ENCODE data around the gene RBBP8NL.

The RBBP8NL gene

DNA sequence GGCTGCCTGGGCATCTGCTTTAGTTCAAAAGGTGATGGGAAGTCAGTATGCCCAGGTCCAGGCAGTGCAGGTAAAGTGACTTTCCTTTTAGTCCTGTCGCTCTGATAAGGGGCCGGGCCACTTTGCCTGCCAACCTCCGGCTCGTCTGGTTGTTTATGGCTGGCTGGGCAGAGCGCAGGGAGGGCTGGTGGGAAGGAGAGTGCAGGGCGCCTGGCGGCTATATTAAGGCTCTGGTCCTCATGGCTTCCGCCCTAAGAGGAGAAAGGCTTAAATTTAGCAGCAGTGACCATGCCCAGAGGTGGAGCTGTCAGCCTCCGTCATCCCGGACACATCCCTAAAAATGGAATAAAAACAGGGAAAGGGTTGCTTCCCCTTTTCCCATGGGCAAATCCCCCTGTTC, 33.8 kb upstream of the RBBP8NL start:
- TF ChIP-seq, protein P1, sequence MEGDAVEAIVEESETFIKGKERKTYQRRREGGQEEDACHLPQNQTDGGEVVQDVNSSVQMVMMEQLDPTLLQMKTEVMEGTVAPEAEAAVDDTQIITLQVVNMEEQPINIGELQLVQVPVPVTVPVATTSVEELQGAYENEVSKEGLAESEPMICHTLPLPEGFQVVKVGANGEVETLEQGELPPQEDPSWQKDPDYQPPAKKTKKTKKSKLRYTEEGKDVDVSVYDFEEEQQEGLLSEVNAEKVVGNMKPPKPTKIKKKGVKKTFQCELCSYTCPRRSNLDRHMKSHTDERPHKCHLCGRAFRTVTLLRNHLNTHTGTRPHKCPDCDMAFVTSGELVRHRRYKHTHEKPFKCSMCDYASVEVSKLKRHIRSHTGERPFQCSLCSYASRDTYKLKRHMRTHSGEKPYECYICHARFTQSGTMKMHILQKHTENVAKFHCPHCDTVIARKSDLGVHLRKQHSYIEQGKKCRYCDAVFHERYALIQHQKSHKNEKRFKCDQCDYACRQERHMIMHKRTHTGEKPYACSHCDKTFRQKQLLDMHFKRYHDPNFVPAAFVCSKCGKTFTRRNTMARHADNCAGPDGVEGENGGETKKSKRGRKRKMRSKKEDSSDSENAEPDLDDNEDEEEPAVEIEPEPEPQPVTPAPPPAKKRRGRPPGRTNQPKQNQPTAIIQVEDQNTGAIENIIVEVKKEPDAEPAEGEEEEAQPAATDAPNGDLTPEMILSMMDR (IDR thresholded peaks at IDR 0.05; ENCODE audit: low read length, missing control alignments) = no peak
- no peak for DNase-seq (ENCODE audit: low read depth)
- H3K4me3 ChIP-seq (replicated peaks; ENCODE audit: low read depth, low read length) = no peak overlapping the region

DNA sequence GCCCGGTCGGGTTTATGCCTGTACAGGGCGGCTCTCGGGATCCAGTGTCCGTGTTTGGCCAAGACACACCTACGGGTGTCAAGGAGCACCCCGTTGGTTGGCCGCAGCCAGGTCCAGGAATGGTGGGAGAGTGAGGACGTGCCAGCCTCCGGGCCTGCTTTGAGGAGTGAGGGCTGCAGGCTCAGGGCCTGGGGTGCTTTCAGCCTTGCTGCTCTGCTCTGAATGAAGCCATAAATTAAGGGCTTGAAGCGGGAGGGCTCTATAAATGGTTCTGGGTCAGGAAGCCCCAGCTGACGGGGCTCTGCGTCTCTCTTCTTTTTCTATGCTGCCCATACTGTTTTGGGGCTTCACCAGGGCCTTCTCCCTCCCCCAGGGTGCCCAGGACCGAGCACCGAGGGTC, 33.3 kb upstream of the RBBP8NL start:
- no peak overlapping the region for H3K4me3 ChIP-seq (replicated peaks; ENCODE audit: low read depth, low read length)
- no peak for DNase-seq (ENCODE audit: low read depth)
- TF ChIP-seq, protein P1 (IDR thresholded peaks at IDR 0.05; ENCODE audit: low read length, missing control alignments) = no peak

DNA sequence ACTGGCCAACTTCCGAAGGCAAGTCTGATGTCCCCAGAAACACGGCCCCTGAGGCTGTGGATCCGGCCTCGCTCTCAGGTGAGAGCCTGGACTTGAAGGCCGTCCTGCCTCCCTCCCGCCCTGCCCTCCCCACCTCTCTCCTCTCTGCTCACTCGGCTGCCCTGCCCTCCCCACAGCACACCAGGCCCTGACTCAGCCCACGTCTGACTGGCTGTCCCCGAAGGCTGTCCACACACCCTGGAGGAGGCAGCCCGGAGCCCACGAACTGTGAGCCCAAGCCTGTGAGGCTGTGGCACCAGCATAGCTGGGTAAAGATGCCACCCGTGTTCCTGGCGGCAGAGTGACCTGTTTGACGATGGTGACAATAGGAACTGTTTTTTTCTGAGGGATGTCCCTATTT, 32.1 kb upstream of the RBBP8NL start:
- TF ChIP-seq, protein P1 (IDR thresholded peaks at IDR 0.05; ENCODE audit: low read length, missing control alignments) = no peak
- no peak overlapping the region for H3K4me3 ChIP-seq (replicated peaks; ENCODE audit: low read depth, low read length)
- no peak for DNase-seq (ENCODE audit: low read depth)

DNA sequence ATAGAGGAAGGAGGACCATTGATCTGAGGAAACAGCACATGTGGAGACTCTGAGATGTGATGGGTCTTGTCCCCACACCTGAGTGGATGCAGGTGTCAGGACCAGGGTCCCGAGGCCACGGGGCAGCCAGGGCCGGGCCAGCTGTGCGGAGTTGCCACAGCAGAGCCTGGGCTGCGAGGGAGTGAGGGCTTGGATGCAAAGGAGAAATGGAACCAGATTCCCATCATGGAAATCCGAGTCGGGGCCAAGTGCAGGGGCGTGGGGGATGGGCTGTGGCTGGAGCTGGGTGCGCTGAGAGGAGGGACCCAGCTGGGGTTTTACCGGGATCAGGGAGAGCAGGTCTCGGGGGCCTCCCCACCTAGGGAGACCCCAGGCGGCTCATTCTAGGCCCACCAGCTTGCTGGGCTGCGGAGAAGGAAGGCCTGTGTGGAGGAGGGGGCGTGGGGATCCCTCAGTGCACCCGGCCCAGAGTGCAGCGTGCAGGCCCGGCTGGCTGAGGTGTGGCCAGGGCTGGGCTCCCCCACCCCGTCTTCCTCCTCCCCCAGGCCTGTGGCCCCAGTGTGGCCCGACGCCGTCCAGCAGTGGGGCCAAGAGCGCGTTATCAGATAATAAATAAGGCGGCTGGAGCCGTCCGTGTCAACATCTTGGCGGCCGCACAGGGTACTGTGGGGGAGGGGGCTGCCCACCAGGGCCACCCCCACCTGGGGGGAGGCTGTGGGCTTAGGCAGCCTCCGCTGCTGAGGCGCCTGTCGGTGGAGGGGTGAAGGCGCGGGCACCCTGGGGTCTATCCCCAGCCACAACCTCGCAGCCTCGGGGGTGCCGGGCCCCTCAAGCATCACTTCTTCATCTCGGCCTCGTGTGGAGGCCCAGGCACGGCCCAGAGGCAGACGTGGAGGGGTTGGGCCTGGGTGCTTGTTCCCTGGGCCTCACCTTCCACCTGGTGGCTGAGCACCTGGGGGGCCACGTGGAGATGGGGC, 31.2 kb upstream of the RBBP8NL start:
- DNase-seq (ENCODE audit: low read depth) = no peak
- no peak overlapping the region for H3K4me3 ChIP-seq (replicated peaks; ENCODE audit: low read depth, low read length)
- TF ChIP-seq, protein P1 (IDR thresholded peaks at IDR 0.05; ENCODE audit: low read length, missing control alignments) = no peak

DNA sequence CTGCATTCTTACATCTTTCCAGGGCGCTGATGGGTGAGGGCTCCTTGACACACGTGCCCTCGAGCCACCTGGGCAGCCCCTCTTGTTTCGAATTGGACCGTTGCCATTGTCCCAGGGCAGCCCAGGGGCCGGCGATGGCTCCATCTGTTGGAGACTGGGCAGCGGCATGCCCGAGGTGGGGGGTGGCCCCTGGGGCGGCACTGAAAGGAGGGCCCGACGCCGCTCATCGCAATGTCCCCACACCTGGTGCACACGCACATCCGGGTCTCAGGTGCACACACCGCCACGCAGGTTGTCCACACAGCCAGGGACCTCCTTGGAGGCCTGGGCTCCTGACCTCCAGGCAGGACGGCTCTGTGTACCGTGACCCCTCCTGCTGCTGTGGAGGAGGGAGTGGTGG, 30.5 kb upstream of the RBBP8NL start:
- no peak for DNase-seq (ENCODE audit: low read depth)
- TF ChIP-seq, protein P1 (IDR thresholded peaks at IDR 0.05; ENCODE audit: low read length, missing control alignments) = no peak

DNA sequence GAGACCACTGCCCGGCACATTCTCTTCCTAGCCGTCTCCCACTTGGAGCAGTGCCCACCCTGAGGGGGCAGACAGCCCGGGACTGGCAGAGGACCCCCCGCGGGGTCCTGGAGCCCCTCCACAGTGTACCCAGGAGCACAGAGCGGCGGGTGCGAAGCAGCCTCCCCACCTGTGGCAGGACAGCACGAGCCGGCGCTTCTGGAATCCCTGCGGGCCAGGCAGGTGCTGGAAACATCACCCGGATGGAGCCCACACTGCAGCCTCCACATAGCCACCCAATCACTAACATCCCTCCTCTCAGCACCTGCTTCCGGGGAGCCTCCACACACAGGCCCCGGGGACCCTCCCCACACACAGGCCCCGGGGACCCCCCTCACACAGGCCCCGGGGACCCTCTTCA, 29.8 kb upstream of the RBBP8NL start:
- TF ChIP-seq, protein P1 (IDR thresholded peaks at IDR 0.05; ENCODE audit: low read length, missing control alignments) = no peak
- no peak overlapping the region for H3K4me3 ChIP-seq (replicated peaks; ENCODE audit: low read depth, low read length)
- no peak for DNase-seq (ENCODE audit: low read depth)

More for the DNA sequence above, 30.5 kb upstream of the RBBP8NL start:
- no peak overlapping the region for H3K4me3 ChIP-seq (replicated peaks; ENCODE audit: low read depth, low read length)
